Ovary (tissue), 1 donor: ENCODE data around the gene CCR9.

Experiments used
- EP300 ChIP-seq: sonication (generic); formaldehyde crosslinking; IDR thresholded peaks from one replicate; pipeline ENCODE4 v1.6.1; 2017; ENCODE audit warnings: antibody characterized with exemption
- POLR2A ChIP-seq: fragments of 450-650 bp; IDR thresholded peaks from one replicate; pipeline ENCODE4 v1.6.1; 2017; ENCODE audit warnings: antibody characterized with exemption, mild to moderate bottlenecking, moderate library complexity

DNA sequence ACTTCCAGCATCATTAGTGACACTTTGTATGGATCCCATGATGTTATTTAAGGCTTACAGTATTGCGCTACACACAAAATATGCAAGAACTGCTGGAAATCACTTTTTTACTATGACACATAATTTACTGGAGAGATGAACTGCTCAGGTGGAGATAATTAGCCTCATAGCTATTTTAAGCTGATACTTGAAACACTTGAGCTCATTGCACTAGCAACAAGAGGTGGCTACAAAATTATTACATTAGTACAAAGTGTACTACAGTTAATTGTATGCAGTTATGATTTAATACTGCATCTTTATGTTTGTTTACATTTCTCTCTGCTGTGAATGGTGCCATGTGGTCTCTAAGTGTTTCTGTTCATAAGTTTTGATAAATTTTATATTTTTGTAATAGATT is 38.0 kb upstream of the CCR9 start:
- TF ChIP-seq POLR2A, result no peak
- no peak for TF ChIP-seq EP300
